Neutrophil (primary cell): ENCODE measurements around the gene CFAP61.

Experiments used
- H3K27ac ChIP-seq: fragments of 200-600 bp; sonication (generic); 2 replicates; pipeline ENCODE4 v1.5.1; 2016; ENCODE audit warnings: mild to moderate bottlenecking, moderate library complexity
- H3K27me3 ChIP-seq: fragments of 200-600 bp; sonication (generic); 2 replicates; pipeline ENCODE4 v1.6.0; 2016; ENCODE audit warnings: mild to moderate bottlenecking
- H3K36me3 ChIP-seq: fragments of 200-600 bp; sonication (generic); 2 replicates; pipeline ENCODE4 v1.5.1; 2017
- H3K4me1 ChIP-seq, 2 experiments: fragments of 200-600 bp in 1 of 2; sonication (generic) in 1 of 2; 1 replicate in 1 of 2; 2 replicates in 1 of 2; pipeline versions ENCODE4 v1.5.1 to v1.6.1; 2013 to 2016; ENCODE audit warnings: low read depth in 1 of 2, low read length in 1 of 2, mild to moderate bottlenecking in 1 of 2, moderate library complexity in 1 of 2; ENCODE audit not compliant: control insufficient read depth in 1 of 2, insufficient read depth in 1 of 2
- H3K4me3 ChIP-seq, 2 experiments: fragments of 200-600 bp in 1 of 2; sonication (generic) in 1 of 2; 1 replicate in 1 of 2; 2 replicates in 1 of 2; pipeline ENCODE4 v1.5.1; 2013 to 2016; ENCODE audit warnings: low read depth in 1 of 2, low read length in 1 of 2, mild to moderate bottlenecking in 1 of 2, moderate library complexity in 1 of 2
- H3K9me3 ChIP-seq: fragments of 200-600 bp; sonication (generic); 2 replicates; pipeline ENCODE4 v1.5.1; 2016
- CTCF ChIP-seq: fragments of 200-600 bp; sonication (generic); IDR thresholded peaks from 2 replicates; pipeline ENCODE4 v1.5.1; 2016; ENCODE audit warnings: antibody characterized with exemption

The CFAP61 gene

GRCh38 chr20:20225325-20226043, 173.2 kb downstream of the CFAP61 start:
- peaks cover 50% of the 10 kb centered on the region for H3K27me3 ChIP-seq
- H3K36me3 ChIP-seq = no peaks in the 10 kb centered on the region
- H3K27ac ChIP-seq = no peak overlapping the region
- no peaks in the 10 kb centered on the region for H3K9me3 ChIP-seq
- no peaks in the 10 kb centered on the region for H3K4me1 ChIP-seq
- H3K4me3 ChIP-seq = no peak overlapping the region
- TF ChIP-seq CTCF = no peak

GRCh38 chr20:20226554-20226953, 174.2 kb downstream of the CFAP61 start:
- peaks cover 42% of the 10 kb centered on the region for H3K27me3 ChIP-seq
- no peak overlapping the region for H3K27ac ChIP-seq
- no peaks in the 10 kb centered on the region for H3K4me1 ChIP-seq
- H3K36me3 ChIP-seq = no peaks in the 10 kb centered on the region
- TF ChIP-seq CTCF = no peak
- H3K4me3 ChIP-seq = no peak overlapping the region
- no peaks in the 10 kb centered on the region for H3K9me3 ChIP-seq

DNA sequence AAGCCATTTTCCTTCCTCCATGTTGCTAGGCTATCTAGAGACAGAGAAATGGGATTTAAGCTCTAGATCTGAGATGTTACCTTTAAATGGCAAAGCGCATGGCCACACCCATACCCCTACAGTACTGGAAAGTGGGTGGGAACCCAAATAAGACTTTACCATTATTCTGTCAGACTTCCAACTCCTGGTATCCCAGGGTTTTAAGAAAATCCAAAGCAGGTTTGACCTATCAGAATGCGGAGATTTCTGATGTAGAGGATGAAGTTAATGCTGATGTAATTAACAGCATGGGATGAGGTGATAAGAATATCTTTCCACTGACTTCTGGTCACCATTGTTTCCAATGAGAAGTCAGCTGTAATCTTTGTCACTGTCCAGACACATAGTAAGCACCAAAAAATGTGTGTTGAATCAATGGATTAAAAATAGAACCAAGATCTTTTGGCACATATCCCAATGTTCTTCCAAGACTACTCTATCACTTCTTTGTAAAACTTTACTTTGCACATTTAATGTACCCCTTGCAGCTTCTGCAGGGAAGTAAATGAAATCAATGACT, 174.8 kb downstream of the CFAP61 start:
- no peak for TF ChIP-seq CTCF
- Histone ChIP-seq H3K27ac (no peak overlapping the region), H3K4me1 (no peaks in the 10 kb centered on the region), H3K27me3 (peaks cover 36% of the 10 kb centered on the region), H3K36me3 (no peaks in the 10 kb centered on the region), H3K4me3 (no peak overlapping the region), H3K9me3 (no peaks in the 10 kb centered on the region)

GRCh38 chr20:20228351-20228750, 176.0 kb downstream of the CFAP61 start:
- no peaks in the 10 kb centered on the region for H3K36me3 ChIP-seq
- no peaks in the 10 kb centered on the region for H3K4me1 ChIP-seq
- no peak for TF ChIP-seq CTCF

GRCh38 chr20:20229595-20229994, 177.3 kb downstream of the CFAP61 start:
- H3K27me3 ChIP-seq = peaks cover 24% of the 10 kb centered on the region
- TF ChIP-seq CTCF = no peak
- no peaks in the 10 kb centered on the region for H3K36me3 ChIP-seq
- no peaks in the 10 kb centered on the region for H3K4me1 ChIP-seq
- H3K9me3 ChIP-seq = no peaks in the 10 kb centered on the region
- no peak overlapping the region for H3K27ac ChIP-seq
- H3K4me3 ChIP-seq = no peak overlapping the region

More at GRCh38 chr20:20228351-20228750, 176.0 kb downstream of the CFAP61 start:
- Histone ChIP-seq H3K27ac (no peak overlapping the region), H3K4me3 (no peak overlapping the region), H3K9me3 (no peaks in the 10 kb centered on the region), H3K27me3 (peaks cover 36% of the 10 kb centered on the region)
